GM18951 (cell line): Measurements from ENCODE around the gene NFATC2.

ENCODE experiments used
- POLR2A ChIP-seq: IDR thresholded peaks from 4 replicates; pipeline ENCODE4 v1.6.1; 2011; ENCODE audit warnings: mild to moderate bottlenecking; ENCODE audit not compliant: insufficient read length, insufficient read depth; ENCODE audit errors: extremely low read depth
- in situ Hi-C: fragments of 300-500 bp; cut with MboI; formaldehyde crosslinking; loops from one replicate; pipeline ENCODE4 v1.12.0; 2022; ENCODE audit warnings: low sequenced_read_pairs, mixed read lengths, inconsistent platforms; ENCODE audit not compliant: unreplicated experiment

The NFATC2 gene

GRCh38 chr20:51401496-51401895 is 141.0 kb downstream of the NFATC2 start:
- in situ Hi-C loops = no loop called here
- no peak for TF ChIP-seq POLR2A

GRCh38 chr20:51400051-51400926 is 142.2 kb downstream of the NFATC2 start:
- in situ Hi-C loops = no loop called here

GRCh38 chr20:51399006-51399890 is 143.3 kb downstream of the NFATC2 start:
- in situ Hi-C loops = no loop called here
- TF ChIP-seq POLR2A = no peak

More at GRCh38 chr20:51400051-51400926, 142.2 kb downstream of the NFATC2 start:
- TF ChIP-seq POLR2A = peak; percentile 53

- TF ChIP-seq POLR2A = no peak
- in situ Hi-C loops = no loop called here
These were observed 144.0 kb downstream of the NFATC2 start for GRCh38 chr20:51398552-51398951.

- TF ChIP-seq POLR2A = no peak
- in situ Hi-C loops = no loop called here
These were observed 144.4 kb downstream of the NFATC2 start for GRCh38 chr20:51398083-51398482.

GRCh38 chr20:51397137-51397536 is 145.4 kb downstream of the NFATC2 start:
- no peak for TF ChIP-seq POLR2A
- in situ Hi-C loops = no loop called here

GRCh38 chr20:51396365-51396909 is 146.1 kb downstream of the NFATC2 start:
- TF ChIP-seq POLR2A = no peak
- in situ Hi-C loops = no loop called here

GRCh38 chr20:51394706-51395105 is 147.8 kb downstream of the NFATC2 start:
- no peak for TF ChIP-seq POLR2A
- in situ Hi-C loops = no loop called here

- in situ Hi-C loops = no loop called here
These were observed 148.9 kb downstream of the NFATC2 start for GRCh38 chr20:51393571-51393970.

GRCh38 chr20:51392614-51393186 is 149.8 kb downstream of the NFATC2 start:
- TF ChIP-seq POLR2A = no peak
- in situ Hi-C loops = no loop called here

More at GRCh38 chr20:51393571-51393970, 148.9 kb downstream of the NFATC2 start:
- TF ChIP-seq POLR2A = no peak

- no peak for TF ChIP-seq POLR2A
- in situ Hi-C loops = no loop called here
These were observed 150.6 kb downstream of the NFATC2 start for GRCh38 chr20:51391926-51392325.

- TF ChIP-seq POLR2A = no peak
- in situ Hi-C loops = no loop called here
These were observed 152.8 kb downstream of the NFATC2 start for GRCh38 chr20:51389543-51390264.

GRCh38 chr20:51388756-51389542 is 153.6 kb downstream of the NFATC2 start:
- no peak for TF ChIP-seq POLR2A
- in situ Hi-C loops = no loop called here
